NOMO-1 treated with DMSO at 0.1 percent for 48 hours (cell line): ENCODE results near the gene RB1.

Source experiments
- DNase-seq: peaks from one replicate; lab custom pipeline; 2025; ENCODE audit not compliant: unreplicated experiment; lab: John Stamatoyannopoulos, UW

RB1 gene

GRCh38 chr13:48526286-48526685 is 222.7 kb downstream of the RB1 start:
- DNase-seq: no peak

GRCh38 chr13:48527955-48528354 is 224.4 kb downstream of the RB1 start:
- no peak for DNase-seq

DNA sequence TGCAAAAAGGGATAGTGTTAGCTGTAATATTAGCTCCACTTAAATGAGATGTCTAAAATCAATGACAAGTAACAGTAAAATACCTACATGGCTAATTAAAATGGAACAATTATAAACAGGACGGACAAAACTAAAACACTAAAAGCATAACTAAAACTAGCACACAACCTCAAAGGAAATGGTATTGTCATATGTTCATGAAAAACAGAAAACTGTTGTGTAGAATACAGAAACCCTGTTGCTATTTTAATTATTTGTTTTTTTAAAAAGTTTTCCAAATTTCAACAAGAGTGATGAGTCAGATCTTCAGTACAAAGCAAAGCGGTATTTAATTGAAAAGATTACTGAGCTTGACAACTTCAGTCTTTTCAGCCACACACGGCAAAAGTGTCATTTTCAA is 225.2 kb downstream of the RB1 start:
- no peak for DNase-seq

DNA sequence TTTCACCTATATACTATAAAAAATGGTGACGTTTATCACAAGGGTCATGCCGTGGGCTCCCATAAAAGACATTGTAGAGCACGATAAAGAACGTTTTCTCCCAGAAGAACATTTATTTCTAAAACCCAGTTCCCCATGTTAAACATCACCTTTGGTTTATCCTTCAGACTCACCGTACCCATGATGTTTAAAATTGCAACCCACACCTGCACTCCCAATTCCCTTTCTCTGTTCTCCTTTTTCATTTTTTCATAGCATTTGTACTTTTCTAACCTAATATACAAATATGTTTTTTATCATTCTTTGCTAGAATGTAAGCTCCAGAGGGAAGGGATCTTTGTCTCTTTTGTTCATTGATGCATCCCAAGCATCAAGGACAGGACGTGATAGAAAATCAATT is 227.3 kb downstream of the RB1 start:
- DNase-seq: no peak
